Astrocyte (in vitro differentiated cells and primary cell): Measurements from ENCODE around the gene TPRX1.

Experiments used
- CTCF ChIP-seq: IDR thresholded peaks from 2 replicates; pipeline ENCODE4 v1.5.1; 2011; ENCODE audit warnings: low read depth, mild to moderate bottlenecking, inconsistent platforms, low read length, moderate library complexity; ENCODE audit not compliant: insufficient read depth
- EZH2 ChIP-seq: IDR thresholded peaks from 2 replicates; pipeline ENCODE4 v1.6.1; 2012; ENCODE audit warnings: mild to moderate bottlenecking, low read length, inconsistent platforms; ENCODE audit not compliant: insufficient read depth

GRCh38 chr19:47826800-47827199, 22.4 kb upstream of the TPRX1 start:
- TF ChIP-seq CTCF (no peak), EZH2 (no peak)
